Lower leg skin (tissue), 4 donors: ENCODE data around the gene FOXL3. TPM values are rescaled to one million over a fixed set of nuclear protein-coding genes. Genes with fewer than 3 reads are reported as not detected.
"Not testable (repeated sequence)": the region's sequence is repeated elsewhere in the genome, so short reads cannot be mapped to it uniquely, and the experiment has no call there.

ENCODE experiments used
- DNase-seq, 2 donors: peaks; one replicate each; pipeline ENCODE4 v3.0.0-alpha.2; 2019; ENCODE audit warnings: low spot score in 2 of 2
- H3K4me3 ChIP-seq: fragments of 200-600 bp; sonication (generic); 2 replicates; pipeline ENCODE4 v1.5.1; 2017; ENCODE audit warnings: mild to moderate bottlenecking, low read depth; ENCODE audit not compliant: poor library complexity, severe bottlenecking
- CTCF ChIP-seq, 3 donors: fragments of 450-650 bp; IDR thresholded peaks; one replicate each; pipeline ENCODE4 v1.5.1; 2016; ENCODE audit warnings: antibody characterized with exemption in 3 of 3, mild to moderate bottlenecking in 3 of 3, moderate library complexity in 2 of 3
- POLR2A ChIP-seq, 2 donors: fragments of 450-650 bp; IDR thresholded peaks; one replicate each; pipeline ENCODE4 v1.6.1; 2016 to 2017; ENCODE audit warnings: antibody characterized with exemption in 2 of 2, mild to moderate bottlenecking in 1 of 2, moderate library complexity in 1 of 2
- WGBS, 2 donors: methylation state at CpG; one replicate each; pipeline ENCODE4 v1.1.5; 2018; 5-methylcytosine and 5-hydroxymethylcytosine counted together
- intact Hi-C: fragments of 100-400 bp; cut with DNase I; formaldehyde crosslinking; loops from one replicate; pipeline ENCODE4 v1.15.0; 2023; ENCODE audit warnings: low total_unique reads
- total RNA-seq, 4 donors: library from RNA; depleted of rRNA; stranded (reverse); fragments of >200 nt; gene quantifications; one replicate each; pipeline ENCODE4 v1.1.0, GENCODE V29; 2016

FOXL3 gene
- total RNA-seq = not detected

- WGBS, 2 donors = 2% methylated on average over 20 to 29 of the region's 79 CpGs
- intact Hi-C loops = no loop called here
- TF ChIP-seq CTCF (IDR thresholded peaks at IDR 0.05) = no peak
- H3K4me3 ChIP-seq = no peak within 1 kb of the TSS
- DNase-seq = peak in 1 of 2 donors; percentile 80
Observed at GRCh38 chr7:289756-290553, at the start of gene FOXL3. Gene FOXL3 (plus strand): TSS chr7:290170. CDS start chr7:290170, 0 bp downstream.

GRCh38 chr7:240887-241421 lies 49.0 kb upstream of the FOXL3 start:
- intact Hi-C loops = no loop called here
- no peak for DNase-seq
- WGBS, 2 donors = 47 to 49% methylated on average over 9 to 16 of the region's 16 CpGs
- no peak overlapping the region for H3K4me3 ChIP-seq
- TF ChIP-seq CTCF (IDR thresholded peaks at IDR 0.05) = no peak
- no peak for TF ChIP-seq POLR2A (IDR thresholded peaks at IDR 0.05)

- intact Hi-C loops = no loop called here
- whole genome bisulfite sequencing, 2 donors = 92 to 96% methylated on average over 13 of the region's 13 CpGs
Observed at GRCh38 chr7:241513-241912, 48.5 kb upstream of the FOXL3 start.

GRCh38 chr7:242826-243579 lies 47.0 kb upstream of the FOXL3 start:
- 83 to 100% methylated on average over 1 to 2 of the region's 21 CpGs for WGBS, 2 donors
- DNase-seq, intact Hi-C loops, H3K4me3 ChIP-seq: not testable (repeated sequence)

More at GRCh38 chr7:241513-241912, 48.5 kb upstream of the FOXL3 start:
- H3K4me3 ChIP-seq = no peak overlapping the region
- TF ChIP-seq CTCF (IDR thresholded peaks at IDR 0.05) (no peak), POLR2A (IDR thresholded peaks at IDR 0.05) (no peak)
- no peak for DNase-seq

- intact Hi-C loops, H3K4me3 ChIP-seq, DNase-seq: not testable (repeated sequence)
- 100% methylated on average over 3 to 4 of the region's 10 CpGs for WGBS, 2 donors
Observed at GRCh38 chr7:243580-243978, 46.4 kb upstream of the FOXL3 start.

- no peak for DNase-seq
- TF ChIP-seq POLR2A (IDR thresholded peaks at IDR 0.05) (no peak), CTCF (IDR thresholded peaks at IDR 0.05) (no peak)
- 91 to 92% methylated on average over 22 of the region's 22 CpGs for WGBS, 2 donors
Observed at GRCh38 chr7:244974-245373, 45.0 kb upstream of the FOXL3 start.

More at GRCh38 chr7:244974-245373, 45.0 kb upstream of the FOXL3 start:
- intact Hi-C loops = no loop called here
- H3K4me3 ChIP-seq = no peak overlapping the region
